MG63 (cell line): ENCODE results near the gene NCS1. TPM values are rescaled to one million over a fixed set of nuclear protein-coding genes. Genes with fewer than 3 reads are reported as not detected.
"Not testable (repeated sequence)": the region's sequence is repeated elsewhere in the genome, so short reads cannot be mapped to it uniquely, and the experiment has no call there.

ENCODE experiments used
- DNase-seq: peaks from one replicate; pipeline ENCODE4 v3.0.0-alpha.2; 2020
- H3K27me3 ChIP-seq: fragments of 250-450 bp; sonication (Bioruptor Pico); 2 replicates; pipeline ENCODE4 v1.5.1; 2020; ENCODE audit warnings: mild to moderate bottlenecking, moderate library complexity
- H3K36me3 ChIP-seq: fragments of 250-450 bp; sonication (Bioruptor Pico); 2 replicates; pipeline ENCODE4 v1.5.1; 2020; ENCODE audit warnings: mild to moderate bottlenecking, moderate library complexity
- H3K4me3 ChIP-seq: fragments of 250-450 bp; sonication (Bioruptor Pico); 2 replicates; pipeline ENCODE4 v1.5.1; 2020; ENCODE audit warnings: mild to moderate bottlenecking, moderate library complexity
- H3K9me3 ChIP-seq: fragments of 250-450 bp; sonication (Bioruptor Pico); 2 replicates; pipeline ENCODE4 v1.5.1; 2020; ENCODE audit warnings: mild to moderate bottlenecking, moderate library complexity
- total RNA-seq: library from RNA; depleted of rRNA; stranded (reverse); fragments of >200 nt; shearing (Covaris generic); gene quantifications from 2 replicates; pipeline ENCODE4 v1.2.3, GENCODE V29; 2014; ENCODE audit warnings: low replicate concordance

The NCS1 gene
- total RNA-seq, 1 experiment from 2014 or later: 34.4 TPM

- H3K9me3 ChIP-seq: peaks cover 6% of the 10 kb centered on the region; the same call in 1 of the 2 replicates
- H3K27me3 ChIP-seq: no peaks in the 10 kb centered on the region; the same call in 1 of the 2 replicates
- no peaks in the 10 kb centered on the region for H3K36me3 ChIP-seq
- DNase-seq: no peak
- no peak overlapping the region for H3K4me3 ChIP-seq
Observed at GRCh38 chr9:130246126-130246525, 73.9 kb downstream of the NCS1 start.

GRCh38 chr9:130254747-130255630, 82.8 kb downstream of the NCS1 start:
- no peak for DNase-seq
- Histone ChIP-seq H3K4me3 (no peak overlapping the region), H3K27me3 (no peaks in the 10 kb centered on the region; the same call in 1 of the 2 replicates), H3K36me3 (no peaks in the 10 kb centered on the region), H3K9me3 (peaks cover 6% of the 10 kb centered on the region; the same call in 1 of the 2 replicates)

GRCh38 chr9:130255631-130256134, 83.5 kb downstream of the NCS1 start:
- H3K36me3 ChIP-seq: no peaks in the 10 kb centered on the region
- H3K4me3 ChIP-seq: no peak overlapping the region
- no peak for DNase-seq

GRCh38 chr9:130256644-130257043, 84.4 kb downstream of the NCS1 start:
- DNase-seq: no peak
- Histone ChIP-seq H3K9me3 (no peaks in the 10 kb centered on the region), H3K36me3 (no peaks in the 10 kb centered on the region), H3K27me3 (no peaks in the 10 kb centered on the region; the same call in 1 of the 2 replicates), H3K4me3 (no peak overlapping the region)

More at GRCh38 chr9:130255631-130256134, 83.5 kb downstream of the NCS1 start:
- Histone ChIP-seq H3K27me3 (no peaks in the 10 kb centered on the region; the same call in 1 of the 2 replicates), H3K9me3 (peaks cover 5% of the 10 kb centered on the region; the same call in 1 of the 2 replicates)

- not testable (repeated sequence) for H3K9me3 ChIP-seq, H3K27me3 ChIP-seq, DNase-seq, H3K4me3 ChIP-seq, H3K36me3 ChIP-seq
Observed at GRCh38 chr9:130258137-130258536, 85.9 kb downstream of the NCS1 start.

GRCh38 chr9:130259044-130259443, 86.8 kb downstream of the NCS1 start:
- Histone ChIP-seq H3K9me3 (no peaks in the 10 kb centered on the region), H3K36me3 (no peaks in the 10 kb centered on the region), H3K27me3 (no peaks in the 10 kb centered on the region; the same call in 1 of the 2 replicates), H3K4me3 (no peak overlapping the region)
- DNase-seq: no peak

GRCh38 chr9:130260816-130261765, 88.9 kb downstream of the NCS1 start:
- no peak for DNase-seq
- Histone ChIP-seq H3K36me3 (no peaks in the 10 kb centered on the region), H3K27me3 (peaks cover 10% of the 10 kb centered on the region), H3K9me3 (no peaks in the 10 kb centered on the region), H3K4me3 (no peak overlapping the region)

- Histone ChIP-seq H3K4me3 (no peak overlapping the region), H3K27me3 (peaks cover 14% of the 10 kb centered on the region)
- DNase-seq: no peak
Observed at GRCh38 chr9:130262061-130262745, 90.0 kb downstream of the NCS1 start.

GRCh38 chr9:130262771-130263170, 90.6 kb downstream of the NCS1 start:
- Histone ChIP-seq H3K36me3 (no peaks in the 10 kb centered on the region), H3K4me3 (no peak overlapping the region), H3K9me3 (no peaks in the 10 kb centered on the region), H3K27me3 (peaks cover 14% of the 10 kb centered on the region)
- DNase-seq: no peak

More at GRCh38 chr9:130262061-130262745, 90.0 kb downstream of the NCS1 start:
- Histone ChIP-seq H3K9me3 (no peaks in the 10 kb centered on the region), H3K36me3 (no peaks in the 10 kb centered on the region)

- peak; percentile 56 for DNase-seq
- Histone ChIP-seq H3K27me3 (peaks cover 14% of the 10 kb centered on the region), H3K36me3 (no peaks in the 10 kb centered on the region), H3K4me3 (no peak overlapping the region), H3K9me3 (no peaks in the 10 kb centered on the region)
Observed at GRCh38 chr9:130263601-130264413, 91.6 kb downstream of the NCS1 start.

GRCh38 chr9:130264414-130265350, 92.5 kb downstream of the NCS1 start:
- Histone ChIP-seq H3K36me3 (no peaks in the 10 kb centered on the region), H3K27me3 (peaks cover 14% of the 10 kb centered on the region), H3K9me3 (no peaks in the 10 kb centered on the region), H3K4me3 (no peak overlapping the region)
- DNase-seq: no peak

- Histone ChIP-seq H3K4me3 (no peak within 1 kb of the TSS), H3K36me3 (no peaks in the 10 kb centered on the region), H3K9me3 (no peaks in the 10 kb centered on the region), H3K27me3 (peaks cover 14% of the 10 kb centered on the region)
- DNase-seq: peak; percentile 17
Observed at GRCh38 chr9:130265431-130266235, 93.4 kb downstream of the NCS1 start, which contains the start of gene HMCN2. HMCN2 (plus strand) TSS chr9:130265760; CDS start chr9:130265879, 119 bp downstream.

GRCh38 chr9:130266236-130267098, 94.3 kb downstream of the NCS1 start:
- Histone ChIP-seq H3K27me3 (peaks cover 14% of the 10 kb centered on the region), H3K4me3 (no peak overlapping the region)

More at GRCh38 chr9:130266236-130267098, 94.3 kb downstream of the NCS1 start:
- no peak for DNase-seq
- Histone ChIP-seq H3K9me3 (no peaks in the 10 kb centered on the region), H3K36me3 (no peaks in the 10 kb centered on the region)
